ENCODE data around the gene UPK3A. TPM values are rescaled to one million over a fixed set of nuclear protein-coding genes. Genes with fewer than 3 reads are reported as not detected.
A peak's percentile ranks its signal among the peaks of the same experiment; 100 is the strongest.

UPK3A gene
- total and polyA plus RNA-seq, 2 donors from 2014 or later: not detected

GRCh38 chr22:45308957-45309421 lies 24.2 kb downstream of the UPK3A start:
- intact Hi-C loops (cut with DNase I): no loop called here
- no peaks in the 10 kb centered on the region for H3K36me3 ChIP-seq (ENCODE audit: control insufficient read depth in 2 of 3, insufficient read depth in 3 of 3, low read length in 3 of 3)
- H3K27ac ChIP-seq (ENCODE audit: low read depth in 2 of 2, low read length in 2 of 2): peak overlapping the region; percentile 20 to 57
- FAIRE-seq (no peak), DNase-seq (peak in 4 of 5 donors; percentile 31 to 77 (median 65))
- H3K27me3 ChIP-seq (ENCODE audit: control insufficient read depth, insufficient read depth, low read length): no peaks in the 10 kb centered on the region
- H3K9me3 ChIP-seq (ENCODE audit: control insufficient read depth in 2 of 3, insufficient read depth in 1 of 3, low read length in 3 of 3): no peaks in the 10 kb centered on the region
- peak overlapping the region; percentile 77 to 85 (median 80) for H3K4me3 ChIP-seq (ENCODE audit: low read length in 3 of 3)
- H3K4me1 ChIP-seq (ENCODE audit: control insufficient read depth in 2 of 3, insufficient read depth in 2 of 3, low read depth in 1 of 3, low read length in 3 of 3): peaks cover 0 to 10% (median 7%) of the 10 kb centered on the region in 3 donors
- H3K9ac ChIP-seq (ENCODE audit: low read length in 3 of 3): peak overlapping the region in 2 of 3 donors; percentile 76 to 82
- no peak for TF ChIP-seq CTCF (IDR thresholded peaks at IDR 0.05; ENCODE audit: borderline replicate concordance, extremely low read depth, insufficient read depth)

- peak within 1 kb of the TSS; percentile 57 to 72 for H3K27ac ChIP-seq (ENCODE audit: low read depth in 2 of 2, low read length in 2 of 2)
- H3K9me3 ChIP-seq (ENCODE audit: control insufficient read depth in 2 of 3, insufficient read depth in 1 of 3, low read length in 3 of 3): no peaks in the 10 kb centered on the region
- peak; percentile 0 for TF ChIP-seq CTCF (IDR thresholded peaks at IDR 0.05; ENCODE audit: borderline replicate concordance, extremely low read depth, insufficient read depth)
- DNase-seq (peak; percentile 94 to 98 (median 97)), FAIRE-seq (no peak)
- peak within 1 kb of the TSS; percentile 77 to 85 (median 80) for H3K4me3 ChIP-seq (ENCODE audit: low read length in 3 of 3)
- intact Hi-C loops (cut with DNase I): no loop called here
- no peaks in the 10 kb centered on the region for H3K36me3 ChIP-seq (ENCODE audit: control insufficient read depth in 2 of 3, insufficient read depth in 3 of 3, low read length in 3 of 3)
- H3K27me3 ChIP-seq (ENCODE audit: control insufficient read depth, insufficient read depth, low read length): no peaks in the 10 kb centered on the region
- H3K4me1 ChIP-seq (ENCODE audit: control insufficient read depth in 2 of 3, insufficient read depth in 2 of 3, low read depth in 1 of 3, low read length in 3 of 3): peaks cover 0 to 10% (median 7%) of the 10 kb centered on the region in 3 donors
- H3K9ac ChIP-seq (ENCODE audit: low read length in 3 of 3): peak within 1 kb of the TSS; percentile 5 to 82 (median 76)
Observed at GRCh38 chr22:45309422-45310227, 24.9 kb downstream of the UPK3A start, which contains the start of gene FAM118A. TSS of gene FAM118A (plus strand) at chr22:45309934. CDS start at chr22:45322380, 12,446 bp downstream.

GRCh38 chr22:45310331-45310976 lies 25.7 kb downstream of the UPK3A start:
- H3K36me3 ChIP-seq (ENCODE audit: control insufficient read depth in 2 of 3, insufficient read depth in 3 of 3, low read length in 3 of 3): no peaks in the 10 kb centered on the region
- no peaks in the 10 kb centered on the region for H3K9me3 ChIP-seq (ENCODE audit: control insufficient read depth in 2 of 3, insufficient read depth in 1 of 3, low read length in 3 of 3)
- peaks cover 0 to 10% (median 7%) of the 10 kb centered on the region in 3 donors for H3K4me1 ChIP-seq (ENCODE audit: control insufficient read depth in 2 of 3, insufficient read depth in 2 of 3, low read depth in 1 of 3, low read length in 3 of 3)
- TF ChIP-seq CTCF (IDR thresholded peaks at IDR 0.05; ENCODE audit: borderline replicate concordance, extremely low read depth, insufficient read depth): no peak
- H3K9ac ChIP-seq (ENCODE audit: low read length in 3 of 3): peak overlapping the region in 2 of 3 donors; percentile 5 to 77
- intact Hi-C loops (cut with DNase I): no loop called here
- peak overlapping the region in 1 of 2 donors; percentile 11 for H3K27ac ChIP-seq (ENCODE audit: low read depth in 2 of 2, low read length in 2 of 2)
- peak overlapping the region; percentile 26 to 69 (median 66) for H3K4me3 ChIP-seq (ENCODE audit: low read length in 3 of 3)
- H3K27me3 ChIP-seq (ENCODE audit: control insufficient read depth, insufficient read depth, low read length): no peaks in the 10 kb centered on the region
- FAIRE-seq (no peak), DNase-seq (peak in 1 of 5 donors; percentile 34)

Data from kidney (tissue), 14 donors.